ENCODE data around the gene IL5. TPM values are rescaled to one million over a fixed set of nuclear protein-coding genes. Genes with fewer than 3 reads are reported as not detected.

Gene IL5
- total RNA-seq, 8 experiments from 2014 or later = 0.33 to 2.7 TPM; not detected in 6

DNA sequence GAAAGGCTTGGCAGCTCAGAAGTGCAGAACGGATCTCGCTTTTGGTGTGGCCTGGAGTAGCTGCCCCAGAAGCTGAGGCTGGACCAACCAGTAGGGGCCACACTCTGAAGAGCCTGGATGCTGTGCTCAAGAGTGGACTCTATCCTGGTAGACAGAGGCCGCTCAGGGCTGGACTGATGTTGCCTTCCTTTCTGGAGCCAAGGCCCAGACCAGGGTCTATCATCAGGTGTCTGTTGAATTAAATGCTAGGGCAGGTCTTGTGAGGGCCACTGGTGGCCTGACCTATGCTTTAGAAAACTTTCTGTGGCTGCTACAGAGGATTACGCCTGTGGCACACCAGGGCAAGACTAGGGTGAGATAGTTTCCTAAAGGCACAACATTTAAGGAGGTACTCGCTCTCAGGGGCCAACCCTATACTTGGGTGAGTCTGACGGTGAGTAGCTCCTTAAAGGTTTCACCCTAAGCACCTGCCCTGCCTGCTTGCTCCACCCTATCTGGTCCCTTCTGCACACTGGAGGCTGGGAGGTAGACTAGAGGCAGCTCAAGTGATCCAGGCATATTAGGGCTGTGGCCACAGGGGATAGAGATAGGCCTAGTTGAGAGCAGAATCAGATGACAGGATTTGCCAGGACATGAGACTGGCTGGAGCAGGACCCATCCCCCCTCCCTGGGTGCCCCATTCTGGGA is 42.9 kb downstream of the IL5 start:
- WGBS, 10 experiments = 67 to 100% (median 93%) methylated on average over 1 to 4 of the region's 6 CpGs; no CpG with 5 or more reads in 1 of the 10 experiments

DNA sequence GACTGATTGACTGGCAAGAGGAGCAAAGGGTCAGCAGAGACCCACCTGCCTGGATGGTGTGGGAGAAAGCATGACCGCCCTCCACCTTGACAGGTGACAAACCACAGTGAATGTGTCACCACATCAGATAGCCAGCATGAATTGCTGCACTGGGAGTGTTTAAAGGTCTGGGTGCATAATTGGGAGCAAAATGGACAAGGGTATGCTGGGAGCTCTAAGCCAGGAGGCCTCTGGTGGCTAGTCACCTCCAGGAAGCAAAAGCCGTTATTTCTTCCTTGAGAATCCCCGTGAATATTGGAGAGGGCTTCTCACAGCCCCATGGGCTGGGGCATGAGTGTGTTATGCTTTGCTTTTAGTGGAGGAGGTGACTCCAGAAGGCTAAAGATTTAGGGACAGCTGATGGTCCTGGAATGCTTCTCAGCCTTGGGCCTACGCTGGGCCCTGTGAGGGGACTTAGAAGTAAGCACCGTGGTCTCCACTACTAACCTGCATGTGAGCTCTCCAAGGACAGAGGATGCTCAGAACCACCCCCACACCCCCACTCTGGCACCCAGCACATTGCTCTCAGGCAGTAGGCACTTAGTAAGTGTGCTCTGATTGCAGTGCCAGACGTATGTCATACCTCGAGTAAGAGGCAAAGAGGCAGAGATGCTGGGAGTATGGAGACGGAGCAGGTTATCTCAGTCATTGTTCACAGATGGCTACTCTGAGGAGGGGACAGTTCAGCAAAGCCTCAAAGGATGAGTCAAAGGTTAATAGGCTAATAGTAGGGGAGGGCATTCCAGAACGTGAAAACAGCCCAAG is 43.7 kb downstream of the IL5 start:
- ATAC-seq (replicated peaks in 6 of 8) = no peak
- no peak overlapping the region for H3K4me3 ChIP-seq
- 52 to 100% (median 70%) methylated on average over 2 to 6 of the region's 9 CpGs; no CpG with 5 or more reads in 6 of the 10 experiments for WGBS, 10 experiments
- no peak overlapping the region for H3K27ac ChIP-seq
- H3K4me1 ChIP-seq (replicated peaks in 1 of 2) = peaks cover 0 to 12% of the 10 kb centered on the region in 2 donors
- in situ Hi-C loops (cut with MboI; ENCODE audit: low pct_unique_long_range_greater_than_20kb in 2 of 9, low sequenced_read_pairs in 9 of 9, unreplicated experiment in 9 of 9) = loop anchor here in 2 of 9 experiments (10.0 to 25.0 kb wide), 2 partner anchors 112 to 115 kb away; no protein-coding TSS in a partner anchor

More for the DNA sequence above, 42.9 kb downstream of the IL5 start:
- H3K27ac ChIP-seq = no peak overlapping the region
- in situ Hi-C loops (cut with MboI; ENCODE audit: low pct_unique_long_range_greater_than_20kb in 2 of 9, low sequenced_read_pairs in 9 of 9, unreplicated experiment in 9 of 9) = loop anchor here in 1 of 9 experiments (10.0 kb wide), 1 partner anchor 116 kb away; no protein-coding TSS in a partner anchor
- H3K4me1 ChIP-seq (replicated peaks in 1 of 2) = peaks cover 0 to 8% of the 10 kb centered on the region in 2 donors
- no peak for ATAC-seq (replicated peaks in 6 of 8)
- H3K4me3 ChIP-seq = no peak overlapping the region

DNA sequence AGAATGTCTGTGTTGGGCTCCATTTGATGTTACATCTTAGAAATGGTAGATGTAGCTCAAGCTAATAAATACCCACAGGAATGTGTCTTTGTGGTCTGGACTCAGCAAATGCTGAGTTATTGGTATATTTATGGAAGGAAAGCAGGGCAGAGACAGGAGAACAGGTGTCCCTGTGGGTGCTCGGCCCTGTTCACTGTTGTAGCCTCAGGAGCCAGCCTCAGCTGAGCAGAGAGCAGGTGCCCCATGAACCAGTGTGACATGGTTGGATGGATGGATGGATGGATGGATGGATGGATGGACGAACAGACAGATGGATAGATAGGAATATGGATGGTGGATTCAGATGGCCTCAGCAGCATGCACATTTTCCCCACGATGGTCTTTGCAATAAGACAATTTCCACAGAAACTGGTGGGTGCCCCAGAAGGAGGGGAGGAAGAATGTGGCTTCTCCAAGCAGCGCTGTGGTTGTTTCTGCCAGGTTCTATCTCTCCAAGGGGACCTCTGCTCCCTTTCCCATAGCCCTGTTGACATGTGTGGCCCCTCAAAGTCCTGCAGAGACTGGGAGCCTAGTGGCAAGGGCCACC is 44.5 kb downstream of the IL5 start:
- in situ Hi-C loops (cut with MboI; ENCODE audit: low pct_unique_long_range_greater_than_20kb in 2 of 9, low sequenced_read_pairs in 9 of 9, unreplicated experiment in 9 of 9) = loop anchor here in 1 of 9 experiments (25.0 kb wide), 1 partner anchor 111 kb away; no protein-coding TSS in a partner anchor
- H3K27ac ChIP-seq = no peak overlapping the region
- 67 to 100% (median 90%) methylated on average over 1 to 2 of the region's 4 CpGs; no CpG with 5 or more reads in 5 of the 10 experiments for WGBS, 10 experiments
- H3K4me3 ChIP-seq = no peak overlapping the region
- ATAC-seq (replicated peaks in 6 of 8) = no peak
- H3K4me1 ChIP-seq (replicated peaks in 1 of 2) = peaks cover 0 to 12% of the 10 kb centered on the region in 2 donors

DNA sequence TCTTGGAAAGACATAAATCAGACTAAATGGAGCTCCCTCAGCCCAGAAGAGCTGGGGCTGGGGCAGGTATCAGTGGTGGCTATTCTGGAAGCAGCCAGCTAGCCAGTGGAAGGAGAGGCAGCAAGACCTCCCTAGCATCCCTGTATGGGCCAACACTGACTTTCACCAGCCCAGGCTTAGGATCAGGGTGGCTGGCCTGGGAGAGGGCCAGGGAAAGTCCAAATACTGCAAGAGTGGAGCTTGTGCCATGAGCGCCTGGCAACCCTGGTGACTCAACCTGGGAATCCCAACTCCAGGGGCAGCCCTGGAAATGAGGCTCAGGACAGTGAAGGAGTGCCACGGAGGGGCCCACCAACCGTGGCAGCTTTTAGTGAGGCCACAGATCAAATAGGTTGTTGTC is 45.2 kb downstream of the IL5 start:
- ATAC-seq (replicated peaks in 6 of 8) = no peak
- in situ Hi-C loops (cut with MboI; ENCODE audit: low pct_unique_long_range_greater_than_20kb in 2 of 9, low sequenced_read_pairs in 9 of 9, unreplicated experiment in 9 of 9) = loop anchor here in 1 of 9 experiments (25.0 kb wide), 1 partner anchor 111 kb away; no protein-coding TSS in a partner anchor
- 0 to 100% (median 80%) methylated on average over 1 to 2 of the region's 3 CpGs; no CpG with 5 or more reads in 7 of the 10 experiments for WGBS, 10 experiments

DNA sequence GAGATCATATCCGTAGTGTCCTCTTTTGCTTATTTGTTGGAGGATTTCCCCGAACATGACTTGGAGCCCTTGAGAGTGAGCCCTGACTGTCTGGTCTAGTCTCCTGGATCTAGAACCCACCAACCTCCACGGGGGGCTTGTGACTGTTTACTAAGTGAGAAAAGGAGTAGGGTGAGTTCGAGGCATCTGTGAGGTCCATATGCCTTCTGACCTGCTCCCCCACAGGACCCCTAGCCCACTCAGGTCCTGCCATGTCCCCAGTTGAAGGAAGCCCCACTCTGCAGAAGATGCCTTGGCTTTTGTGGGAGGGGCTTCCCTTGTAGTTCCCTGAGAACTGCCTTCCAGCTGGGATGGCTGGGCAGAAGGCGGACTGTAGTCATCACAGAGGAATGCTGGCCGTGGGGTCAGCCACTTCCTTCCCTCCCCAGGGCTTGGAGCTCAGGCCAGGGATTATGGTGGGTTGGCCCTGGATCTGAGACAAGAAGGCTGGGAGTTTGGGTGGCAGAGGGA is 45.8 kb downstream of the IL5 start:
- Histone ChIP-seq H3K4me3 (no peak overlapping the region), H3K4me1 (replicated peaks in 1 of 2) (peaks cover 0 to 12% of the 10 kb centered on the region in 2 donors), H3K27ac (no peak overlapping the region)
- peak in 3 of 8 experiments; percentile 3 to 17 (median 11) for ATAC-seq (replicated peaks in 6 of 8)
- 0 to 100% (median 79%) methylated on average over 1 to 4 of the region's 6 CpGs; no CpG with 5 or more reads in 6 of the 10 experiments for WGBS, 10 experiments
- in situ Hi-C loops (cut with MboI; ENCODE audit: low pct_unique_long_range_greater_than_20kb in 2 of 9, low sequenced_read_pairs in 9 of 9, unreplicated experiment in 9 of 9) = loop anchor here in 1 of 9 experiments (25.0 kb wide), 1 partner anchor 110 kb away; no protein-coding TSS in a partner anchor

More for the DNA sequence above, 45.2 kb downstream of the IL5 start:
- peaks cover 0 to 12% of the 10 kb centered on the region in 2 donors for H3K4me1 ChIP-seq (replicated peaks in 1 of 2)
- no peak overlapping the region for H3K4me3 ChIP-seq
- H3K27ac ChIP-seq = no peak overlapping the region

DNA sequence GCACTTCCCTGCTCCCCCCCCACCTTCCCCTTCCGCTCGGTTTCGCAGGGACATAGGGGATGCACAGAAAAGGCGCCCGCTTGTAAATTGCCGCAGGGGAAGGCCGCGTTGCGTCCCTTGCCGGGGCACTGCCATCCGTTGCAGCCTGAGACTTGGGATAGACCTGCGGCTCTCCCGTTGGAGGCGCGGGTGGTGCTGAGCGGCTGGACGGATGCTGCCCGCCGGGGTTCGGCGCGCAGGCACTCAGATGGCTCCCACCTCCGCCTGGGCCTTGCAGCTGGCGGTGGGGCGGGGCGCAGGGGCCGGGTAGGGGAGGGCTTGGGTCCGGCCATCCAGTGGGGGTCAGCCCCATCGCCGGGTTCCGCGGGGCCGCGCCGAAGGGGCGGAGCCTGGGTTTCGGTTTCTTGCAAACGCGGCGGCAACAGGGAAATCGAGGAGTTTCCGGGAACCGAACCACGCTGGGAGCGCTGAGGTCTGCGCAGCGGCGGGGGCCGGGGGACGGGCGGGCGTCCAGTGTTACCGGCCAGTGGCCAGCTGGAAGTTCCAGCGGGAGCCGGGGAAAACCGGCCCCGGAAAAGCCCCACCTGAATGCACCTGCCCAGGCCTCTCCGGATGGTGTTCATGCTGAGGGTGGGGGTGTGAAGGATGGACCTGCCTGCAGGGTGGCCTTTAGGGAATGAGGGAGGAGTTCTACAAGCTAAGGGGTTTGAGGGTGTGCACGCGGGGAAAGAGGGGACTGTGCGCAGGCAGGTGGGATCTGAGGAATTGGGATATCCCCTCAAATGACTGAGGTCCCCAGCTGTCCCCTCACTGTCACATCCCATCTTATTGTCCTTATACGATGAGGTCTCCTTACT is 46.5 kb downstream of the IL5 start:
- no peak overlapping the region for H3K27ac ChIP-seq
- in situ Hi-C loops (cut with MboI; ENCODE audit: low pct_unique_long_range_greater_than_20kb in 2 of 9, low sequenced_read_pairs in 9 of 9, unreplicated experiment in 9 of 9) = loop anchor here in 1 of 9 experiments (25.0 kb wide), 1 partner anchor 110 kb away; no protein-coding TSS in a partner anchor
- H3K4me3 ChIP-seq = peak overlapping the region; percentile 25 to 39 (median 37)
- H3K4me1 ChIP-seq (replicated peaks in 1 of 2) = peaks cover 0 to 12% of the 10 kb centered on the region in 2 donors
- 13 to 92% (median 20%) methylated on average over 1 to 6 of the region's 62 CpGs; no CpG with 5 or more reads in 7 of the 10 experiments for WGBS, 10 experiments
- ATAC-seq (replicated peaks in 6 of 8) = peak; percentile 45 to 71 (median 56)

DNA sequence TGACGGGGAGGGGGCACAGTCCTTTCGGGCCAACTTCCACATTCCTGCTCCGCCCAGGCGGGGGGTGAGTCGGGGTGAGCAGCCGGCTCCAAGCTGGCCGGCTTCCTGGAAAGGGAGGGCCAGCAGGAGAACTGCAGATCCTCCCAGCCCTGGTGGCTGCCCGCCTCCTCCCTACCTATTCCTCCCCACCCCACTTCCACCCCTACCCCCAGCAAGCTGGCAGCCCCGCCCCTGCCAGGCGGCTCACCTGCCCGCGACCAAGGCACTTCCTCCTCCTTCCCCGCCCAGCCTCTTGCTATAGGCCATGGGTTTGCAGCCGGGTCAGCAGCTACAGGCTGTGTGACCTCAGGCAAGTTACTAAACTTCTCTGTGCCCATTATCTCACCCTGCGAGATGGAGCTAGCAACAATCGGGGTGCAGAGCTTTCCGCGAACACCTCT is 47.1 kb downstream of the IL5 start:
- no CpG with 5 or more reads among the region's 18 CpGs for WGBS, 10 experiments
- H3K4me3 ChIP-seq = peak overlapping the region; percentile 25 to 39 (median 37)
- peaks cover 0 to 13% of the 10 kb centered on the region in 2 donors for H3K4me1 ChIP-seq (replicated peaks in 1 of 2)
- peak overlapping the region in 1 of 2 donors; percentile 31 for H3K27ac ChIP-seq
- peak; percentile 47 to 70 (median 63) for ATAC-seq (replicated peaks in 6 of 8)
- in situ Hi-C loops (cut with MboI; ENCODE audit: low pct_unique_long_range_greater_than_20kb in 2 of 9, low sequenced_read_pairs in 9 of 9, unreplicated experiment in 9 of 9) = loop anchor here in 1 of 9 experiments (25.0 kb wide), 1 partner anchor 109 kb away; no protein-coding TSS in a partner anchor

DNA sequence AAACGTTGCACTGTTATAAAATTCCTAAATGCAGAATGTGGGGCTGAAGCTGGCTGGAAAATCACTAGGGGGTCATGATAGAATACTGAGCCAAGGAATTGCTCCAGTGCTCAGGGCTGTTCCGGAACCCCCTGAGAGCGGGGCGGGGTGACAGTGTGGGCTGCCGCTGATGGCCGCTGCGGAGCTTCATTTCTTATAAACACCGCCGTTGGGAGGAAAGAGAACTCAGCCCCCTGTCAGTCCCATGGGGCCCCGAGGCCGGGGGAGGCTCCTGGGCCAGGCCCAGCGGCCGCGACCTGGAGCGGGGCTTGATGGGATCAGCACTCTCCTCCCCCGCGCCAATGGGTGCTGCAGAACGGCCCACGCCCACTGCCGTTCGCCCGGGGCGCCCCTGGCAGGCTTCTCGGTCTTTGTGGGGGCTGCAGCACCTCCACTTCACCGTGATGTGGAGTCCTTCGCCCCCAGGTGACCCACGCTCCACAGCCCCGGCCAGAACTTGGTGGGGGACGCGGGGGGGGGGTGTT is 47.6 kb downstream of the IL5 start:
- WGBS, 10 experiments = 0 to 8% (median 2%) methylated on average over 1 to 9 of the region's 30 CpGs; no CpG with 5 or more reads in 5 of the 10 experiments
- in situ Hi-C loops (cut with MboI; ENCODE audit: low pct_unique_long_range_greater_than_20kb in 2 of 9, low sequenced_read_pairs in 9 of 9, unreplicated experiment in 9 of 9) = loop anchor here in 1 of 9 experiments (25.0 kb wide), 1 partner anchor 108 kb away; no protein-coding TSS in a partner anchor
- H3K4me3 ChIP-seq = peak overlapping the region; percentile 7 to 39 (median 37)
- ATAC-seq (replicated peaks in 6 of 8) = peak; percentile 46 to 81 (median 72)
- peaks cover 0 to 14% of the 10 kb centered on the region in 2 donors for H3K4me1 ChIP-seq (replicated peaks in 1 of 2)
- peak overlapping the region in 1 of 2 donors; percentile 31 for H3K27ac ChIP-seq

DNA sequence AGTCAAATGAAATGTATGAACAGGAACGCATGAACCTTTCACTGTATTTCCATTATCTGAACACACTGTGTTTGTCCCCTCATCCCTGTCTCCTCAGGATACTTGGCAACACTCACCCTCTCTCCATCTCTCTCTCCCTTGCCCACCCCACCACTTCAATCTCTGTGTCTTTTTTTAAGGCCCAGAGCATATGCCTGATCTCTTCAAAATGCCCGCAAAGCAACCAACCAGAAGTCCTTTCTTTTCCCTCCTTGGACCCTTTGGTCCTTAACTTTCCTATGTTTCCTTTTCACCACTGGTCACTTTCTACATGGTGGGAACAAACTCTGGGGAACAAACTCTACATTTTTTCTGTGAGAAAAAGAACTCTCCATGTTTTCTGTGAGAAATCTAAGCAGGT is 49.5 kb downstream of the IL5 start:
- in situ Hi-C loops (cut with MboI; ENCODE audit: low pct_unique_long_range_greater_than_20kb in 2 of 9, low sequenced_read_pairs in 9 of 9, unreplicated experiment in 9 of 9) = loop anchor here in 1 of 9 experiments (25.0 kb wide), 1 partner anchor 107 kb away; no protein-coding TSS in a partner anchor
- no peak overlapping the region for H3K4me3 ChIP-seq
- peaks cover 0 to 17% of the 10 kb centered on the region in 2 donors for H3K4me1 ChIP-seq (replicated peaks in 1 of 2)
- WGBS, 10 experiments = 78 to 100% (median 98%) methylated on average over 1 to 2 of the region's 2 CpGs
- no peak for ATAC-seq (replicated peaks in 6 of 8)
- H3K27ac ChIP-seq = no peak overlapping the region

DNA sequence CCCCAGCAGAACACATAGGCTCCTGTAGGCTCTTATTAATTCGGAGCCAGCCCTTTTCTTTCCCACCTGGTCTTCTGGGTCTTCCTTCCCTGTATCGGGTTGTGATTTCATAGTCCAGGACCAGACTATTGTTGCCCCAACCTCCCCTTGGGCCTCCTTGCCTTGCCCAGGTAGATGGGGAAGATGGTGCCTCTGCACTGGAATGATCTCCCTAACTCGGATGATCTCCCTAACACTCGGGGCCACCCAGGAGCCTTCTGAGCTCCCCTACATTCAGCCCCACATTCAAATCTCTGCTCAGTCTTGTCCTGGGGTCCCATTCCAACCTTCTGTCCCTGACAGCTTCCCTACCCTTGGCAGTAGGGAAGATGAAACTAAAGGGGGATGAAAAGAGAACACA is 50.1 kb downstream of the IL5 start:
- Histone ChIP-seq H3K4me3 (no peak overlapping the region), H3K27ac (no peak overlapping the region), H3K4me1 (replicated peaks in 1 of 2) (peaks cover 0 to 17% of the 10 kb centered on the region in 2 donors)
- no peak for ATAC-seq (replicated peaks in 6 of 8)
- in situ Hi-C loops (cut with MboI; ENCODE audit: low pct_unique_long_range_greater_than_20kb in 2 of 9, low sequenced_read_pairs in 9 of 9, unreplicated experiment in 9 of 9) = loop anchor here in 1 of 9 experiments (25.0 kb wide), 1 partner anchor 106 kb away; no protein-coding TSS in a partner anchor
- 67 to 100% (median 82%) methylated on average over 1 to 4 of the region's 4 CpGs; no CpG with 5 or more reads in 2 of the 10 experiments for WGBS, 10 experiments
